Measurements from ENCODE around the gene RUNX3.

GRCh38 chr1:24972915-24973242, 42.8 kb upstream of the RUNX3 start:
- TF ChIP-seq FOXJ3 (CRISPR knock-in tag; IDR thresholded peaks at IDR 0.05; ENCODE audit: borderline replicate concordance) (no peak), CTCF (IDR thresholded peaks at IDR 0.05) (no peak), ETV6 (CRISPR knock-in tag; IDR thresholded peaks at IDR 0.05) (no peak), MAX (CRISPR knock-in tag; IDR thresholded peaks at IDR 0.05) (no peak), ATF2 (CRISPR knock-in tag; IDR thresholded peaks at IDR 0.05; ENCODE audit: borderline replicate concordance, low read depth) (no peak), CREM (CRISPR knock-in tag; IDR thresholded peaks at IDR 0.05) (no peak), CREB1 (CRISPR knock-in tag; IDR thresholded peaks at IDR 0.05) (no peak), ELF4 (CRISPR knock-in tag; IDR thresholded peaks at IDR 0.05; ENCODE audit: low read depth) (no peak), KAT7 (CRISPR knock-in tag; IDR thresholded peaks at IDR 0.05; ENCODE audit: borderline replicate concordance) (no peak), USF1 (CRISPR knock-in tag; IDR thresholded peaks at IDR 0.05) (no peak), USF2 (CRISPR knock-in tag; IDR thresholded peaks at IDR 0.05) (no peak), ZNF671 (CRISPR knock-in tag; IDR thresholded peaks at IDR 0.05) (no peak), NFYB (CRISPR knock-in tag; conservative IDR thresholded peaks at IDR 0.05; ENCODE audit: low read depth) (no peak)

Data from WTC11 (cell line).